Upper lobe of left lung (tissue), 4 donors: ENCODE data around the gene SPTBN2.

Source experiments
- POLR2AphosphoS5 ChIP-seq, 2 donors: sonication (generic); formaldehyde crosslinking; IDR thresholded peaks; one replicate each; pipeline ENCODE4 v1.5.1; 2017; ENCODE audit warnings: antibody characterized with exemption in 2 of 2
- TF ChIP-seq, protein P1 (sequence below), 6 experiments: fragments of 450-650 bp in 4 of 6; fragments of 200-600 bp in 2 of 6; sonication (generic) in 2 of 6; IDR thresholded peaks; one replicate each; pipeline ENCODE4 v1.5.1; 2016 to 2019; ENCODE audit warnings: antibody characterized with exemption in 6 of 6

DNA sequence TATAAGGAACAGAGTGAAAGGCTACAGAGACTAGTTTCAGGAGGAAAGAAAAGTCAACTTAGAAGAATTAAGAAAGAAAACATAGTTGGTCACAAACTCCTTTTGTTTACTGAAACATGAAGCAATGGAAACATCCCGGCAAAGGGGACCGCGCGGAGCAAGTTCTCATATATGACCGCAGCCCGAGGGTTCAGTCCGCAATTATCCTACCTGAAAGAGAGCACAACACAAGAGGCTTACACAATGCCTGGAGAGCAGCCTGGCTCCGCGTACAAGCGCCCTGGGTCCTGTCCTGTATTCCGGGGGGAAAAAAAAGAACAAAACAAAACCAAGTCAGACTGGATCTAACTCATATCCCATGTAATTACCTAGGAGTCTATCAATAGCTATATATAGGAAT lies 63.6 kb downstream of the SPTBN2 start:
- TF ChIP-seq POLR2AphosphoS5 (IDR thresholded peaks at IDR 0.05): no peak
- TF ChIP-seq, protein P1, sequence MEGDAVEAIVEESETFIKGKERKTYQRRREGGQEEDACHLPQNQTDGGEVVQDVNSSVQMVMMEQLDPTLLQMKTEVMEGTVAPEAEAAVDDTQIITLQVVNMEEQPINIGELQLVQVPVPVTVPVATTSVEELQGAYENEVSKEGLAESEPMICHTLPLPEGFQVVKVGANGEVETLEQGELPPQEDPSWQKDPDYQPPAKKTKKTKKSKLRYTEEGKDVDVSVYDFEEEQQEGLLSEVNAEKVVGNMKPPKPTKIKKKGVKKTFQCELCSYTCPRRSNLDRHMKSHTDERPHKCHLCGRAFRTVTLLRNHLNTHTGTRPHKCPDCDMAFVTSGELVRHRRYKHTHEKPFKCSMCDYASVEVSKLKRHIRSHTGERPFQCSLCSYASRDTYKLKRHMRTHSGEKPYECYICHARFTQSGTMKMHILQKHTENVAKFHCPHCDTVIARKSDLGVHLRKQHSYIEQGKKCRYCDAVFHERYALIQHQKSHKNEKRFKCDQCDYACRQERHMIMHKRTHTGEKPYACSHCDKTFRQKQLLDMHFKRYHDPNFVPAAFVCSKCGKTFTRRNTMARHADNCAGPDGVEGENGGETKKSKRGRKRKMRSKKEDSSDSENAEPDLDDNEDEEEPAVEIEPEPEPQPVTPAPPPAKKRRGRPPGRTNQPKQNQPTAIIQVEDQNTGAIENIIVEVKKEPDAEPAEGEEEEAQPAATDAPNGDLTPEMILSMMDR (IDR thresholded peaks at IDR 0.05): no peak
